Measurements from ENCODE around the gene NTNG1.

Gene NTNG1

DNA sequence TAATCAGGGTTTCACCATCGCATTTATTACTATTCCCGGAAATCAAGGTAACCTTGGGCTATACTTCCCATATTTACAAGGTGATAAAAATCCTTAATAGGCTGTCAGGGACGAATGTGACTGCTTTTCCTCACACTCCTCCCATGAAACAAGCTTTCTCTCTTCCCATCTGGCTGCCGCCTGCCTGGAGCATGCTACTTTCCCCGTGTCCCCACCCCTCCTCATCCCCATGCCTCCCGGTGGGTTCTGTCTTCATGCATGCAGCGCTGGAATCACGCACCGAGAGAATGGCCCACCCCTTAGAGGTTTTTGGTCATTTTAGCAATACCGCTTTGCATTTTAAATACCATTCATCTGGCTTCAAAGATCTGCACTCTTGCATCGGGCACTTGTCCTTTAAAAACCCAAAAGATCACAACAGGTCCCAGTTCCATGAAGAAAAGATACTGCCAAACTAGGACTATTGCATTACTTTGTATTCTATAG, 339.1 kb downstream of the NTNG1 start:
- Histone ChIP-seq H3K4me1 (ENCODE audit: control insufficient read depth in 5 of 5, insufficient read depth in 5 of 5, low read length in 5 of 5) (no peaks in the 10 kb centered on the region), H3K27me3 (ENCODE audit: control insufficient read depth in 5 of 5, insufficient read depth in 4 of 5, low read length in 5 of 5) (peaks cover 8 to 14% (median 11%) of the 10 kb centered on the region in 5 donors), H3K4me3 (ENCODE audit: low read depth in 1 of 5, low read length in 5 of 5) (no peak overlapping the region), H3K9ac (ENCODE audit: low read length in 5 of 5) (no peak overlapping the region), H3K9me3 (ENCODE audit: control insufficient read depth in 5 of 5, low read length in 5 of 5) (no peaks in the 10 kb centered on the region), H3K27ac (ENCODE audit: low read depth, low read length) (no peak overlapping the region), H3K36me3 (ENCODE audit: control insufficient read depth in 5 of 5, insufficient read depth in 5 of 5, low read length in 5 of 5) (no peaks in the 10 kb centered on the region)

DNA sequence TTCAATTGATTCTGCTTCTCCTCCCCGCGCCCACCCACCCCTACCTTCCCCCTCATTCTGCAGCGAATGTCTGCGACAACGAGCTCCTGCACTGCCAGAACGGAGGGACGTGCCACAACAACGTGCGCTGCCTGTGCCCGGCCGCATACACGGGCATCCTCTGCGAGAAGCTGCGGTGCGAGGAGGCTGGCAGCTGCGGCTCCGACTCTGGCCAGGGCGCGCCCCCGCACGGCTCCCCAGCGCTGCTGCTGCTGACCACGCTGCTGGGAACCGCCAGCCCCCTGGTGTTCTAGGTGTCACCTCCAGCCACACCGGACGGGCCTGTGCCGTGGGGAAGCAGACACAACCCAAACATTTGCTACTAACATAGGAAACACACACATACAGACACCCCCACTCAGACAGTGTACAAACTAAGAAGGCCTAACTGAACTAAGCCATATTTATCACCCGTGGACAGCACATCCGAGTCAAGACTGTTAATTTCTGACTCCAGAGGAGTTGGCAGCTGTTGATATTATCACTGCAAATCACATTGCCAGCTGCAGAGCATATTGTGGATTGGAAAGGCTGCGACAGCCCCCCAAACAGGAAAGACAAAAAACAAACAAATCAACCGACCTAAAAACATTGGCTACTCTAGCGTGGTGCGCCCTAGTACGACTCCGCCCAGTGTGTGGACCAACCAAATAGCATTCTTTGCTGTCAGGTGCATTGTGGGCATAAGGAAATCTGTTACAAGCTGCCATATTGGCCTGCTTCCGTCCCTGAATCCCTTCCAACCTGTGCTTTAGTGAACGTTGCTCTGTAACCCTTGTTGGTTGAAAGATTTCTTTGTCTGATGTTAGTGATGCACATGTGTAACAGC, 339.9 kb downstream of the NTNG1 start:
- Histone ChIP-seq H3K9ac (ENCODE audit: low read length in 5 of 5) (no peak overlapping the region), H3K36me3 (ENCODE audit: control insufficient read depth in 5 of 5, insufficient read depth in 5 of 5, low read length in 5 of 5) (no peaks in the 10 kb centered on the region), H3K4me1 (ENCODE audit: control insufficient read depth in 5 of 5, insufficient read depth in 5 of 5, low read length in 5 of 5) (no peaks in the 10 kb centered on the region), H3K27ac (ENCODE audit: low read depth, low read length) (no peak overlapping the region), H3K4me3 (ENCODE audit: low read depth in 1 of 5, low read length in 5 of 5) (no peak overlapping the region), H3K27me3 (ENCODE audit: control insufficient read depth in 5 of 5, insufficient read depth in 4 of 5, low read length in 5 of 5) (peaks cover 8 to 14% (median 11%) of the 10 kb centered on the region in 5 donors), H3K9me3 (ENCODE audit: control insufficient read depth in 5 of 5, low read length in 5 of 5) (no peaks in the 10 kb centered on the region)

- H3K27ac ChIP-seq (ENCODE audit: low read depth, low read length): no peak overlapping the region
These were observed 341.0 kb downstream of the NTNG1 start for GRCh38 chr1:107481756-107482384.

DNA sequence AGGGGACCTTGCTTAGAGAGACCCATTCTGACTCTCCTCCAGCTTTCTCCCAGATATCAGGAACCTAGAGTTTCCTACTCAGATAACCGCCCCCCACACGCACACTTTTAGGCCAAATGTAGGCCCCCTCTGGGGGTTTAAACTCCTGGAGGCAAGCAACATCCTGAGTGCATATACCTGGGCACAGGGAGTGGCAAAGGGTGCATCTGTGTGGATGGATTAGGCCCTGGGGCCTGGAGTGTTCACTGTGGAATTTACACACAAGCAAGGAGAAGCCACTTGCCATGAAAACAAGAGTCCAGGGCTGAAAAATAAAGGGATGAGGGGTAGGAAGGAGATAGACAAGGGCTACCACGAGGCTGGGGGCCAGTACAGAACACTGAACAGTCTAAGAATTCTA, 343.1 kb downstream of the NTNG1 start:
- Histone ChIP-seq H3K27ac (ENCODE audit: low read depth, low read length) (no peak overlapping the region), H3K27me3 (ENCODE audit: control insufficient read depth in 5 of 5, insufficient read depth in 4 of 5, low read length in 5 of 5) (peaks cover 8 to 14% (median 11%) of the 10 kb centered on the region in 5 donors), H3K4me3 (ENCODE audit: low read depth in 1 of 5, low read length in 5 of 5) (no peak overlapping the region)

More at GRCh38 chr1:107481756-107482384, 341.0 kb downstream of the NTNG1 start:
- Histone ChIP-seq H3K9ac (ENCODE audit: low read length in 5 of 5) (no peak overlapping the region), H3K4me3 (ENCODE audit: low read depth in 1 of 5, low read length in 5 of 5) (no peak overlapping the region), H3K27me3 (ENCODE audit: control insufficient read depth in 5 of 5, insufficient read depth in 4 of 5, low read length in 5 of 5) (peaks cover 8 to 14% (median 11%) of the 10 kb centered on the region in 5 donors), H3K36me3 (ENCODE audit: control insufficient read depth in 5 of 5, insufficient read depth in 5 of 5, low read length in 5 of 5) (no peaks in the 10 kb centered on the region), H3K4me1 (ENCODE audit: control insufficient read depth in 5 of 5, insufficient read depth in 5 of 5, low read length in 5 of 5) (no peaks in the 10 kb centered on the region), H3K9me3 (ENCODE audit: control insufficient read depth in 5 of 5, low read length in 5 of 5) (no peaks in the 10 kb centered on the region)

GRCh38 chr1:107486349-107486748, 345.5 kb downstream of the NTNG1 start:
- Histone ChIP-seq H3K36me3 (ENCODE audit: control insufficient read depth in 5 of 5, insufficient read depth in 5 of 5, low read length in 5 of 5) (no peaks in the 10 kb centered on the region), H3K9ac (ENCODE audit: low read length in 5 of 5) (no peak overlapping the region), H3K4me1 (ENCODE audit: control insufficient read depth in 5 of 5, insufficient read depth in 5 of 5, low read length in 5 of 5) (no peaks in the 10 kb centered on the region), H3K27ac (ENCODE audit: low read depth, low read length) (no peak overlapping the region), H3K9me3 (ENCODE audit: control insufficient read depth in 5 of 5, low read length in 5 of 5) (no peaks in the 10 kb centered on the region), H3K4me3 (ENCODE audit: low read depth in 1 of 5, low read length in 5 of 5) (no peak overlapping the region), H3K27me3 (ENCODE audit: control insufficient read depth in 5 of 5, insufficient read depth in 4 of 5, low read length in 5 of 5) (no peaks in the 10 kb centered on the region)

More for the DNA sequence above, 343.1 kb downstream of the NTNG1 start:
- no peak overlapping the region for H3K9ac ChIP-seq (ENCODE audit: low read length in 5 of 5)
- no peaks in the 10 kb centered on the region for H3K9me3 ChIP-seq (ENCODE audit: control insufficient read depth in 5 of 5, low read length in 5 of 5)
- no peaks in the 10 kb centered on the region for H3K36me3 ChIP-seq (ENCODE audit: control insufficient read depth in 5 of 5, insufficient read depth in 5 of 5, low read length in 5 of 5)
- no peaks in the 10 kb centered on the region for H3K4me1 ChIP-seq (ENCODE audit: control insufficient read depth in 5 of 5, insufficient read depth in 5 of 5, low read length in 5 of 5)

DNA sequence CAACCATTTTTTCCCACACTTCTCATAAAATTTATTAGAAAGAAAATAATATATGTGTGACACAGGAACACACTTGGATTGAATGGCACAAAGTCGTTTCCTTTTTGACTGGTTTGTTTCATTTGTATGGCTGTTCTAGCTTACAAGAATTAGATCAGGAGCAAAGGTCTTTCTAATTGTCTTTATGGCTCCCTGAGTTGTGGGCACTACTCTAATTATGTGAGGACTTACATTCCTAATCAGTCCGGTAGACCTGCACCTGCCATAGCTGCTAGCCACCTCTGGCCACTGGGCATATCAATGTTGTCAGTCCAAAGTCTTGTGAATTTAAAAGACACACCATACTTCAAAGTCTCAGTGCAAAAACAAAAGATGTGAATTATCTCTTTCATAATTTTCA, 346.7 kb downstream of the NTNG1 start:
- Histone ChIP-seq H3K27ac (ENCODE audit: low read depth, low read length) (no peak overlapping the region), H3K9ac (ENCODE audit: low read length in 5 of 5) (no peak overlapping the region), H3K9me3 (ENCODE audit: control insufficient read depth in 5 of 5, low read length in 5 of 5) (no peaks in the 10 kb centered on the region), H3K4me3 (ENCODE audit: low read depth in 1 of 5, low read length in 5 of 5) (no peak overlapping the region), H3K27me3 (ENCODE audit: control insufficient read depth in 5 of 5, insufficient read depth in 4 of 5, low read length in 5 of 5) (no peaks in the 10 kb centered on the region), H3K36me3 (ENCODE audit: control insufficient read depth in 5 of 5, insufficient read depth in 5 of 5, low read length in 5 of 5) (no peaks in the 10 kb centered on the region), H3K4me1 (ENCODE audit: control insufficient read depth in 5 of 5, insufficient read depth in 5 of 5, low read length in 5 of 5) (no peaks in the 10 kb centered on the region)

GRCh38 chr1:107491582-107491981, 350.7 kb downstream of the NTNG1 start:
- no peak overlapping the region for H3K9ac ChIP-seq (ENCODE audit: low read length in 5 of 5)
- no peak overlapping the region for H3K4me3 ChIP-seq (ENCODE audit: low read depth in 1 of 5, low read length in 5 of 5)
- H3K36me3 ChIP-seq (ENCODE audit: control insufficient read depth in 5 of 5, insufficient read depth in 5 of 5, low read length in 5 of 5): no peaks in the 10 kb centered on the region
- H3K4me1 ChIP-seq (ENCODE audit: control insufficient read depth in 5 of 5, insufficient read depth in 5 of 5, low read length in 5 of 5): no peaks in the 10 kb centered on the region
- H3K27ac ChIP-seq (ENCODE audit: low read depth, low read length): no peak overlapping the region
- no peaks in the 10 kb centered on the region for H3K27me3 ChIP-seq (ENCODE audit: control insufficient read depth in 5 of 5, insufficient read depth in 4 of 5, low read length in 5 of 5)
- H3K9me3 ChIP-seq (ENCODE audit: control insufficient read depth in 5 of 5, low read length in 5 of 5): no peaks in the 10 kb centered on the region

DNA sequence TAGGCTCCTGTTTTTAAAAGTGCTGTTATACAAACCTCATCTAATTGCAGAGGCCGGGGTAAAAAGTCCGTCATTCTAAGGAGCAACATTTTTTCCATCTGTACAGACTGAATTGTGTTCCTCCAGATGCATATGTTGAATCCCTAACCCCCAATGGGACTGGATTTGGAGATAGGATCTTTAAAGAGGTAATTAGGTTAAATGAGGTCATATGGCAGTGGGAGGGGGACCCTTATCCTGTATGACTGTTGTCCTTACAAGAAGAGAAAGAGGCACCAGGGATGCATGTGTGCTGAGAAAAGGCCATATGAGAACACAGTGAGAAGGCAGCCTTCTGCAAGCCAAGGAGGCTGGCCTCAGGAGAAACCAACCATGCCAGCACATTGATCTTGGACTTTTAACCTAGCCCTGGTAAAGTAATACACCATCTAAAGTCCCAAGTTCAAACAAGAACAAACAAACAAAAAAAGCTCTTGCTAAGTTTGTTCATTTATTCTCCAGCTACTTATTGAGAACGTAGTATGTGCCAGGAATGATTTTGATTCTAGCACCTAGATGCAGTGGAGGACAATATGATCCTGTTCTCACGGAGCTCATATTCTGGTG, 352.4 kb downstream of the NTNG1 start:
- H3K4me3 ChIP-seq (ENCODE audit: low read depth in 1 of 5, low read length in 5 of 5): no peak overlapping the region

GRCh38 chr1:107494061-107494460, 353.2 kb downstream of the NTNG1 start:
- H3K4me3 ChIP-seq (ENCODE audit: low read depth in 1 of 5, low read length in 5 of 5): no peak overlapping the region
- no peak overlapping the region for H3K9ac ChIP-seq (ENCODE audit: low read length in 5 of 5)
- H3K36me3 ChIP-seq (ENCODE audit: control insufficient read depth in 5 of 5, insufficient read depth in 5 of 5, low read length in 5 of 5): no peaks in the 10 kb centered on the region
- H3K4me1 ChIP-seq (ENCODE audit: control insufficient read depth in 5 of 5, insufficient read depth in 5 of 5, low read length in 5 of 5): no peaks in the 10 kb centered on the region
- H3K27ac ChIP-seq (ENCODE audit: low read depth, low read length): no peak overlapping the region
- H3K9me3 ChIP-seq (ENCODE audit: control insufficient read depth in 5 of 5, low read length in 5 of 5): no peaks in the 10 kb centered on the region
- H3K27me3 ChIP-seq (ENCODE audit: control insufficient read depth in 5 of 5, insufficient read depth in 4 of 5, low read length in 5 of 5): no peaks in the 10 kb centered on the region

More for the DNA sequence above, 352.4 kb downstream of the NTNG1 start:
- no peak overlapping the region for H3K9ac ChIP-seq (ENCODE audit: low read length in 5 of 5)
- H3K27me3 ChIP-seq (ENCODE audit: control insufficient read depth in 5 of 5, insufficient read depth in 4 of 5, low read length in 5 of 5): no peaks in the 10 kb centered on the region
- no peaks in the 10 kb centered on the region for H3K4me1 ChIP-seq (ENCODE audit: control insufficient read depth in 5 of 5, insufficient read depth in 5 of 5, low read length in 5 of 5)
- no peaks in the 10 kb centered on the region for H3K36me3 ChIP-seq (ENCODE audit: control insufficient read depth in 5 of 5, insufficient read depth in 5 of 5, low read length in 5 of 5)
- H3K27ac ChIP-seq (ENCODE audit: low read depth, low read length): no peak overlapping the region
- H3K9me3 ChIP-seq (ENCODE audit: control insufficient read depth in 5 of 5, low read length in 5 of 5): no peaks in the 10 kb centered on the region

DNA sequence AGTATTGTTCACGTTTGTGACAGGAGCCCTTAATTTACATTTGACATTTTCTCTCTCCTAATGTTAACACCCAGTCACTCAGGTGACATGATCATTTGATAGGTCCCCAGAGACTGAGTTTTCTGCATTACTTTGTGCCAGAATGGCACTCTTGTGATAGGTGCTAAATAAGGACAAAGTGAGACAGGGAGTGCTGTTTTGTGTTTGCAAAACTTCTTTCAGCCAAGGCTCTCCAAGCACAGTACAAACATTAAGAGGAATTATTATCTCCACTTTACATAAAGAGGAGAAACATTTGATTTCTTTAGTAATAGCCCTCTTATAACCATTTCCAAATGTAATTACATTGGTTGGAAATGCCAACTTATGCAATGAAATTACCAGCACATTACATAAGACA, 355.2 kb downstream of the NTNG1 start:
- no peaks in the 10 kb centered on the region for H3K36me3 ChIP-seq (ENCODE audit: control insufficient read depth in 5 of 5, insufficient read depth in 5 of 5, low read length in 5 of 5)

More for the DNA sequence above, 355.2 kb downstream of the NTNG1 start:
- H3K27ac ChIP-seq (ENCODE audit: low read depth, low read length): no peak overlapping the region
- H3K4me3 ChIP-seq (ENCODE audit: low read depth in 1 of 5, low read length in 5 of 5): no peak overlapping the region
- H3K9me3 ChIP-seq (ENCODE audit: control insufficient read depth in 5 of 5, low read length in 5 of 5): no peaks in the 10 kb centered on the region
- no peaks in the 10 kb centered on the region for H3K4me1 ChIP-seq (ENCODE audit: control insufficient read depth in 5 of 5, insufficient read depth in 5 of 5, low read length in 5 of 5)
- H3K27me3 ChIP-seq (ENCODE audit: control insufficient read depth in 5 of 5, insufficient read depth in 4 of 5, low read length in 5 of 5): no peaks in the 10 kb centered on the region
- no peak overlapping the region for H3K9ac ChIP-seq (ENCODE audit: low read length in 5 of 5)
